K562 (cell line): ENCODE results near the gene ASIC1. TPM values are rescaled to one million over a fixed set of nuclear protein-coding genes. Genes with fewer than 3 reads are reported as not detected.

Experiments used
- ARID3B ChIP-seq: fragments of 250-450 bp; sonication (Bioruptor Pico); IDR thresholded peaks from 2 replicates; pipeline ENCODE4 v1.4.0; 2020; ENCODE audit warnings: borderline replicate concordance
- CAMTA2 ChIP-seq: fragments of 250-450 bp; sonication (Bioruptor Pico); conservative IDR thresholded peaks from 2 replicates; pipeline ENCODE4 v1.5.1; 2022
- HEY1 ChIP-seq: fragments of 250-450 bp; sonication (Bioruptor Pico); IDR thresholded peaks from 2 replicates; pipeline ENCODE4 v1.5.0; 2020; ENCODE audit warnings: mild to moderate bottlenecking, moderate library complexity, borderline replicate concordance
- HMBOX1 ChIP-seq: sonication (generic); IDR thresholded peaks from 2 replicates; pipeline ENCODE4 v1.6.1; 2016
- MAZ ChIP-seq, 2 experiments: fragments of 450-650 bp in 1 of 2; sonication (generic) in 1 of 2; formaldehyde crosslinking; IDR thresholded peaks in 1 of 2; conservative IDR thresholded peaks in 1 of 2; 2 replicates each; pipeline versions ENCODE4 v1.4.0 to v1.5.0; 2020; ENCODE audit warnings: mild to moderate bottlenecking in 1 of 2, missing genetic modification reagents in 1 of 2
- MECOM ChIP-seq: fragments of 250-450 bp; sonication (Bioruptor Pico); IDR thresholded peaks from 2 replicates; pipeline ENCODE4 v1.8.0; 2022; ENCODE audit warnings: inconsistent platforms
- MXD1 ChIP-seq: fragments of 250-450 bp; sonication (Bioruptor Pico); IDR thresholded peaks from 2 replicates; pipeline ENCODE4 v1.8.0; 2021; ENCODE audit warnings: borderline replicate concordance, mild to moderate bottlenecking, moderate library complexity; ENCODE audit not compliant: poor library complexity, severe bottlenecking
- RBM25 ChIP-seq: fragments of 200-400 bp; formaldehyde crosslinking; IDR thresholded peaks from 2 replicates; pipeline ENCODE4 v1.6.1; 2018; ENCODE audit warnings: low read length, low read depth, moderate library complexity; ENCODE audit not compliant: severe bottlenecking
- RFX1 ChIP-seq: fragments of 450-650 bp; IDR thresholded peaks from 2 replicates; pipeline ENCODE4 v1.6.1; 2016; ENCODE audit warnings: mild to moderate bottlenecking, moderate library complexity
- RFX7 ChIP-seq: fragments of 250-450 bp; sonication (Bioruptor Pico); IDR thresholded peaks from 2 replicates; pipeline ENCODE4 v1.5.1; 2021; ENCODE audit warnings: mild to moderate bottlenecking
- SMARCB1 ChIP-seq: IDR thresholded peaks from 2 replicates; pipeline ENCODE4 v1.6.1; 2011; ENCODE audit warnings: improper control_type of control experiment, low read depth; ENCODE audit not compliant: insufficient read length
- SPI1 ChIP-seq: IDR thresholded peaks from 2 replicates; pipeline ENCODE4 v1.6.1; 2011; ENCODE audit warnings: low read depth, low read length, control low read depth, borderline replicate concordance
- TCF3 ChIP-seq: sonication (generic); formaldehyde crosslinking; IDR thresholded peaks from 2 replicates; pipeline ENCODE4 v1.4.0; 2020; ENCODE audit warnings: mild to moderate bottlenecking, missing genetic modification reagents
- ZFPM2 ChIP-seq: fragments of 250-450 bp; sonication (Bioruptor Pico); IDR thresholded peaks from 2 replicates; pipeline ENCODE4 v1.5.1; 2022; ENCODE audit warnings: mild to moderate bottlenecking
- ZNF175 ChIP-seq: fragments of 200-800 bp; sonication (Bioruptor generic); IDR thresholded peaks from 2 replicates; pipeline ENCODE4 v1.6.1; 2016; ENCODE audit warnings: low read depth, mild to moderate bottlenecking, missing genetic modification characterization, missing compliant biosample characterization
- ZNF224 ChIP-seq: sonication (generic); formaldehyde crosslinking; IDR thresholded peaks from 2 replicates; pipeline ENCODE4 v1.8.0; 2022; ENCODE audit warnings: mild to moderate bottlenecking, missing genetic modification reagents
- ZNF253 ChIP-seq: fragments of 250-450 bp; sonication (Bioruptor Pico); conservative IDR thresholded peaks from 2 replicates; pipeline ENCODE4 v1.6.1; 2021; ENCODE audit warnings: mild to moderate bottlenecking
- ZNF398 ChIP-seq: fragments of 250-450 bp; sonication (Bioruptor Pico); IDR thresholded peaks from 2 replicates; pipeline ENCODE4 v1.8.0; 2021; ENCODE audit warnings: moderate library complexity, mild to moderate bottlenecking, inconsistent platforms
- polyA plus RNA-seq, 8 experiments: library from polyadenylated mRNA; depleted of rRNA in 4 of 8; stranded (reverse) in 5 of 8; unstranded in 3 of 8; fragments of >200 nt; fragmentation: Nextera tagmentation in 2 of 8; fragmentation: Illumina TruSeq in 1 of 8; extraction: Ambion mirVana in 2 of 8; extraction: Trizol in 1 of 8; gene quantifications; 2 replicates each; pipeline versions ENCODE4 v1.2.1 to v1.2.3, GENCODE V29; 2011 to 2014; ENCODE audit warnings: inconsistent platforms in 1 of 8, missing spikeins in 1 of 8
- total RNA-seq, 7 experiments: library from RNA; depleted of rRNA in 6 of 7; stranded (reverse); fragments of >200 nt in 6 of 7; fragmentation: Illumina TruSeq in 2 of 7; extraction: Trizol in 2 of 7; gene quantifications; 2 replicates each; pipeline versions ENCODE4 v1.2.1 to v1.2.3, GENCODE V29; 2011 to 2021; ENCODE audit warnings: low replicate concordance in 1 of 7
- TF ChIP-seq, protein P1 (sequence below): fragments of 250-450 bp; sonication (Bioruptor Pico); IDR thresholded peaks from 2 replicates; pipeline ENCODE4 v1.5.0; 2021; ENCODE audit warnings: mild to moderate bottlenecking, moderate library complexity

Gene ASIC1
- total and polyA plus RNA-seq, 9 of the 15 experiments (the other 6 are each of a cell fraction or from before 2014, with no cell fraction given): 0.01 to 1.7 (median 0.45) TPM

GRCh38 chr12:50111693-50112455, 54.5 kb downstream of the ASIC1 start, which contains the start of gene COX14 (continued):
- TF ChIP-seq RFX1: no peak
- TF ChIP-seq ZFPM2: no peak
- TF ChIP-seq HMBOX1: no peak
- TF ChIP-seq HEY1 (CRISPR knock-in tag): no peak
- TF ChIP-seq ZNF224 (CRISPR knock-in tag): no peak
- TF ChIP-seq, protein P1, sequence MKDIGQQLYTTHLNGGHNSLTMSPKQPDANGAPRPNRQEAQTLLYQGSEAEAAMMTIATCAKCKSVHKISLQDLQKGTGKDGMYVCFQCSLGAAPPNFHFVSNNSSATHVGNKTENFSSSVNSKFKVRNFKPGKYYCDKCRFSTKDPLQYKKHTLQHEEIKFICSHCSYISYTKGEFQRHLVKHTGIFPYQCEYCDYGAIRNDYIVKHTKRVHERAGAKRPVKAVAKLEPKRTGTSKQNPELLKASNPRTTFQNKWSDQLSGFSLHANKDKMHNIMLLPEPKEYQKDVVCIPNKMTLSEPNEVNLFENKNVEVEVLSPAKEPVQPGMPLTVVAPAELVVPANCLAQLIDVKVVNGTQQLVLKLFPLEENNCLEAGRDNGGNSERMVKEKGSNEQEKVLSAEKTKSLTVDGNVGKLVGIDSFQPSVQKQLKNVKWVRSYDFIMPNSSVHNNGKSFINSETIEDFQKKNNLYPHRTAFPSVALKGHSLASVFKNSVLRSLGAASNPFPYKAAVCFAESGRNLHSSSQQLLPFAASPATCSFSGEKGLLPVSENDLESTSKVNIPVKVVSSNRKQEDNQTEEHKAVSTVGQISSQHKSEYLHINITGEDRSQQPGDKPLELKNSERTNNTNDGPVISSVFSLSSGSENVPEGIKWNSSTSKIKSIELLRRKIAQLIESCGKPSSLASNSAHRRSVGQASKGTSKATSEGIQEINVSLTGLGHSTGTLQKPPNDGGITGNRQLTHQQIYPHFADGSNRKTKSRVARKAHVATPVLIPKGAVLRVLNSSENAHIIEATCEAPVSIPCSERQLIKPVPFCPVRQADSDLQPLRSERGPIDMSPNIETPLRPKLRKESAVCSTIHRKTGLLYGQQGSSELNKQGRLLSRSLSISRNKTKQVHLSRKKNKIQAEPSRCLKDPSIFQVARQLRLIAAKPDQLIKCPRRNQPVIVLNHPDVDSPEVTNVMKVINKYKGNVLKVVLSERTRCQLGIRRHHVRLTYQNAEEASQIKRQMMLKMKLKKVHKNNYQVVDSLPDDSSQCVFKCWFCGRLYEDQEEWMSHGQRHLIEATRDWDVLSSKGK (CRISPR knock-in tag): no peak
- no peak for TF ChIP-seq ZNF253 (CRISPR knock-in tag)
- TF ChIP-seq ZNF398 (CRISPR knock-in tag): no peak
- TF ChIP-seq RBM25: no peak
- no peak for TF ChIP-seq MECOM (CRISPR knock-in tag)
- TF ChIP-seq CAMTA2: no peak
- TF ChIP-seq RFX7: no peak
- no peak for TF ChIP-seq TCF3
- TF ChIP-seq MXD1 (CRISPR knock-in tag): peak; percentile 35
- peak in 1 of 2 experiments; percentile 41; a peak in 2 of 4 replicates for TF ChIP-seq MAZ (CRISPR knock-in tag; conservative IDR thresholded peaks at IDR 0.05 in 1 of 2, IDR thresholded peaks at IDR 0.05 in 1 of 2)
- no peak for TF ChIP-seq ZNF175 (CRISPR knock-in tag)
- TF ChIP-seq SMARCB1: no peak
- TF ChIP-seq SPI1: peak; percentile 85
- no peak for TF ChIP-seq ARID3B (CRISPR knock-in tag)
